IPS DF 19.7 (cell line): Measurements from ENCODE around the gene ARHGEF11.

ENCODE experiments used
- DNase-seq: peaks from one replicate; pipeline ENCODE4 v3.0.0-alpha.2; 2013; ENCODE audit warnings: low read depth, low spot score

ARHGEF11 gene

GRCh38 chr1:156949127-156949526, 96.4 kb downstream of the ARHGEF11 start:
- DNase-seq: no peak

GRCh38 chr1:156948708-156949107, 96.8 kb downstream of the ARHGEF11 start:
- DNase-seq: no peak

- no peak for DNase-seq
Measured at GRCh38 chr1:156947818-156948525, 97.6 kb downstream of the ARHGEF11 start.

- DNase-seq: no peak
Measured at GRCh38 chr1:156947127-156947526, 98.4 kb downstream of the ARHGEF11 start.

- no peak for DNase-seq
Measured at GRCh38 chr1:156945881-156946661, 99.5 kb downstream of the ARHGEF11 start.

GRCh38 chr1:156944848-156945247, 100.7 kb downstream of the ARHGEF11 start:
- DNase-seq: no peak

GRCh38 chr1:156944268-156944667, 101.3 kb downstream of the ARHGEF11 start:
- DNase-seq: no peak

GRCh38 chr1:156943756-156944155, 101.8 kb downstream of the ARHGEF11 start:
- DNase-seq: no peak

GRCh38 chr1:156942576-156942975, 103.0 kb downstream of the ARHGEF11 start:
- DNase-seq: no peak

- DNase-seq: no peak
Measured at GRCh38 chr1:156942176-156942575, 103.4 kb downstream of the ARHGEF11 start.

GRCh38 chr1:156941675-156942074, 103.9 kb downstream of the ARHGEF11 start:
- DNase-seq: no peak

GRCh38 chr1:156939786-156940334, 105.7 kb downstream of the ARHGEF11 start:
- DNase-seq: no peak

- DNase-seq: no peak
Measured at GRCh38 chr1:156938813-156939212, 106.7 kb downstream of the ARHGEF11 start.

GRCh38 chr1:156937883-156938282, 107.7 kb downstream of the ARHGEF11 start:
- no peak for DNase-seq

- no peak for DNase-seq
Measured at GRCh38 chr1:156936721-156937220, 108.8 kb downstream of the ARHGEF11 start.

GRCh38 chr1:156936191-156936590, 109.4 kb downstream of the ARHGEF11 start:
- DNase-seq: no peak

GRCh38 chr1:156935505-156936128, 109.9 kb downstream of the ARHGEF11 start:
- DNase-seq: no peak

- DNase-seq: no peak
Measured at GRCh38 chr1:156933136-156933535, 112.4 kb downstream of the ARHGEF11 start.

GRCh38 chr1:156931974-156932710, 113.4 kb downstream of the ARHGEF11 start:
- no peak for DNase-seq

- DNase-seq: no peak
Measured at GRCh38 chr1:156931211-156931952, 114.2 kb downstream of the ARHGEF11 start.

GRCh38 chr1:156930483-156930882, 115.1 kb downstream of the ARHGEF11 start:
- DNase-seq: no peak
